CD4-positive, alpha-beta T cell treated with Interleukin-1 beta for 1 hour (primary cell): ENCODE measurements around the gene C3orf70.
"Not testable (repeated sequence)": the region's sequence is repeated elsewhere in the genome, so short reads cannot be mapped to it uniquely, and the experiment has no call there.

Source experiments
- DNase-seq, 2 donors: peaks; one replicate each; pipeline ENCODE4 v3.0.0-alpha.2; 2020 to 2022

The C3orf70 gene

GRCh38 chr3:185151101-185151963 lies 1.5 kb downstream of the C3orf70 start:
- no peak for DNase-seq

- DNase-seq, result no peak
Measured at GRCh38 chr3:185150561-185150960, 2.3 kb downstream of the C3orf70 start.

GRCh38 chr3:185149591-185149990 lies 3.3 kb downstream of the C3orf70 start:
- DNase-seq, result no peak

- DNase-seq, result no peak
Measured at GRCh38 chr3:185145511-185145910, 7.3 kb downstream of the C3orf70 start.

- DNase-seq, result no peak
Measured at GRCh38 chr3:185144784-185145183, 8.1 kb downstream of the C3orf70 start.

- no peak for DNase-seq
Measured at GRCh38 chr3:185137821-185138220, 15.0 kb downstream of the C3orf70 start.

GRCh38 chr3:185134509-185134908 lies 18.4 kb downstream of the C3orf70 start:
- DNase-seq, result no peak

GRCh38 chr3:185131602-185132256 lies 21.1 kb downstream of the C3orf70 start:
- DNase-seq, result no peak

GRCh38 chr3:185129083-185129482 lies 23.8 kb downstream of the C3orf70 start:
- no peak for DNase-seq

GRCh38 chr3:185126201-185126600 lies 26.7 kb downstream of the C3orf70 start:
- no peak for DNase-seq

GRCh38 chr3:185120126-185120525 lies 32.7 kb downstream of the C3orf70 start:
- no peak for DNase-seq

DNA sequence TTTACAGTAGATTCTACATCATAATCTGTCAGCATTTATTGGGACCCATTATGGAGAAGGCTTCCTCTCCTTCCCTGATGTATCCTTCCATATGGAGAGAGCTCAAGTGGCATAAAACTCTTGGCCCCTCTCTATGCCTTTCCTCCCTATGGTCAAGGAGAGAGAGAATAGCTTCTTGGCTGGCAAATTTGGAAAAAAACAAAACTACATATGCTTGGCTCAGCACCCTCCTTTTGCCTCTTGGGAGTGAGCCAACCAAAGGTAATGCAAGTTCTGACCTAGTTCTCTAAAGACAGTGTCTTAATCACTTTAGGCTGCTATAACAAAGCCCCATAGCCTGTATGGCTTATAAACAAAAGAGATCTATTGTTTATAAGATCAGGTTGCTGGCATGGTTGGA lies 37.5 kb downstream of the C3orf70 start:
- DNase-seq, result no peak

- no peak for DNase-seq
Measured at GRCh38 chr3:185114756-185115155, 38.1 kb downstream of the C3orf70 start.

DNA sequence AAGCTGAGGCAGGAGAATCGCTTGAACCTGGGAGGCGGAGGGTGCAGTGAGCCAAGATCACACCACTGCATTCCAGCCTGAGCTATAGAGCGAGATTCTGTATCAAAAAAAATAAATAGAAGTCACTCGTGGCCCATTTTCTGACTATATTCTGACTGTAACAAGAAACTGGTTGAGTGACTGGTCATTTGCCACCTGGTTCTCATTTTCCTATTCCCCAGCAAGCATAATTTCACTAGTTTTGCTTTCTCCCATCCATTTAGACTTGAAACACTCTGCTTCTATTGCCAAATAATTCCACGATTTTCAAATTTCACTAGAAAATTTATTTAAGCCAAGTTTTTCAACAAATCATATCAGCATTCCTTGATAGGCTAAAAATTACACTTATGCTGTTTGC lies 40.7 kb downstream of the C3orf70 start:
- DNase-seq, result no peak

- DNase-seq, result not testable (repeated sequence)
Measured at GRCh38 chr3:185109012-185109411, 43.8 kb downstream of the C3orf70 start.

GRCh38 chr3:185106256-185106890 lies 46.5 kb downstream of the C3orf70 start:
- not testable (repeated sequence) for DNase-seq

GRCh38 chr3:185103359-185104127 lies 49.3 kb downstream of the C3orf70 start:
- no peak for DNase-seq

DNA sequence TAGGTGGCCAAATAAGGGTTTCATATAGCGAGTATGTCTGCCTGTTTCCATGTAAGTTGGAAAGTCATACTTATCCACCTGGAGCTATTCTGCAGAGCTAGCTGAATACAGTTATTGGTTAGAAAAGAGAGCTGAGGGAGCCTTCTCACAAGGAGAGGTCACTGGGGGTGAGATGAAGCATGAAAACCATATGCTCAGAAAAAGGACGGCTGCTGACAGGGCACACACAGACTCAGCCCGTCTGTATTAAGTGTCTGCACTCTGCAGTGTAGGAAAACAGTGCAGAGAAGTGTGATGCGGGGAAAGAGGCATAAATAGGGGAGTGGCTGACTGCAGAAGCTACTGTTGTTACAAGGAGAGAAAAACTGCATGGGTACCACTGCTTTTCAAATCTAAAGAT lies 58.2 kb downstream of the C3orf70 start:
- DNase-seq, result no peak

- DNase-seq, result no peak
Measured at GRCh38 chr3:185093116-185093515, 59.7 kb downstream of the C3orf70 start.

- no peak for DNase-seq
Measured at GRCh38 chr3:185090811-185091210, 62.0 kb downstream of the C3orf70 start.

DNA sequence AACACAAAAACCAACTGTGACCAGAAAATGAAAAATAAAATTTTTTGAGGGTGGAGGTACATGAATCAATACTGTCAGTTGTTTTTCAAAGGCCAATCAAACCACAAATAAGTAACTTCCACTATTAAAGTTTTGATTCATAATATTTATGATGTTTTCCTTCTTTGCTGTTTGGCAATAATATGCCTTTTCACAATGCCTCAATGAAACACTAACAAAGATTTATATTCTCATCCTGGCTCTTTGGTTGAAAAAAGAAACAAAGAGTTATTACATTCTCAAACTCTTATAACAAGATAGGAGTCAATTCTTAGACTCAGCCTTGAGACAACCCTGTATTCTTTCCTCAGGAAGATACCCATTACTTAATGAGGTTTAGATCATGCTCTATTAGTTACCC lies 63.1 kb downstream of the C3orf70 start:
- DNase-seq, result no peak

GRCh38 chr3:185089343-185089742 lies 63.5 kb downstream of the C3orf70 start:
- no peak for DNase-seq

- no peak for DNase-seq
Measured at GRCh38 chr3:185087419-185087818, 65.4 kb downstream of the C3orf70 start.
